OCI-LY1 (cell line): ENCODE results near the gene MCF2L2.

Experiments used
- H2AFZ ChIP-seq: fragments of 200-600 bp; sonication (generic), shearing (Covaris generic); 2 replicates; pipeline ENCODE4 v1.6.0; 2014; ENCODE audit warnings: antibody characterized with exemption, mild to moderate bottlenecking, low read length
- H3F3A ChIP-seq: fragments of 200-600 bp; sonication (generic), shearing (Covaris generic); 2 replicates; pipeline ENCODE4 v1.6.0; 2014; ENCODE audit warnings: mild to moderate bottlenecking, antibody characterized with exemption, low read length, moderate library complexity; ENCODE audit not compliant: insufficient read depth
- H3K27ac ChIP-seq: fragments of 200-600 bp; sonication (generic); 2 replicates; pipeline ENCODE4 v1.5.1; 2014; ENCODE audit warnings: low read length, mixed run types, mild to moderate bottlenecking, low read depth; ENCODE audit not compliant: poor library complexity, severe bottlenecking
- H3K27me3 ChIP-seq: fragments of 200-600 bp; sonication (generic); 2 replicates; pipeline ENCODE4 v1.6.0; 2014; ENCODE audit warnings: antibody characterized with exemption, mild to moderate bottlenecking, low read length, moderate library complexity; ENCODE audit not compliant: insufficient read depth
- H3K36me3 ChIP-seq: fragments of 200-600 bp; sonication (generic); 2 replicates; pipeline ENCODE4 v1.6.1; 2014; ENCODE audit warnings: mild to moderate bottlenecking, antibody characterized with exemption, low read length, moderate library complexity, mixed read lengths; ENCODE audit not compliant: insufficient read depth
- H3K4me1 ChIP-seq: fragments of 200-600 bp; sonication (generic); 2 replicates; pipeline ENCODE4 v1.5.1; 2014; ENCODE audit warnings: mild to moderate bottlenecking, low read length, moderate library complexity; ENCODE audit not compliant: insufficient read depth, severe bottlenecking
- H3K4me2 ChIP-seq: fragments of 200-600 bp; sonication (generic), shearing (Covaris generic); 2 replicates; pipeline ENCODE4 v1.6.1; 2014; ENCODE audit warnings: low read length
- H3K4me3 ChIP-seq: fragments of 200-600 bp; sonication (generic); 2 replicates; pipeline ENCODE4 v1.5.1; 2014; ENCODE audit warnings: low read length, low read depth, mild to moderate bottlenecking, mixed read lengths; ENCODE audit not compliant: poor library complexity, severe bottlenecking
- H3K79me2 ChIP-seq: fragments of 200-600 bp; shearing (Covaris generic); 2 replicates; pipeline ENCODE4 v1.6.1; 2016; ENCODE audit warnings: mixed run types, low read length, mixed read lengths; ENCODE audit not compliant: insufficient read depth
- H3K9ac ChIP-seq: fragments of 200-600 bp; sonication (generic), shearing (Covaris generic); 2 replicates; pipeline ENCODE4 v1.6.1; 2014; ENCODE audit warnings: mild to moderate bottlenecking, low read length, mixed read lengths
- H3K9me2 ChIP-seq: fragments of 200-600 bp; sonication (generic), shearing (Covaris generic); 2 replicates; pipeline ENCODE4 v1.6.1; 2014; ENCODE audit warnings: low read depth, mild to moderate bottlenecking, low read length, mixed read lengths
- H3K9me3 ChIP-seq: fragments of 200-600 bp; shearing (Covaris generic); 2 replicates; pipeline ENCODE4 v1.6.1; 2014; ENCODE audit warnings: low read length, mixed read lengths
- H4K20me1 ChIP-seq: fragments of 200-600 bp; sonication (generic), shearing (Covaris generic); 2 replicates; pipeline ENCODE4 v1.6.0; 2016; ENCODE audit warnings: mild to moderate bottlenecking, low read length; ENCODE audit not compliant: insufficient read depth
- CTCF ChIP-seq: fragments of 200-600 bp; sonication (generic), shearing (Covaris generic); IDR thresholded peaks from 2 replicates; pipeline ENCODE4 v1.5.1; 2017; ENCODE audit warnings: mild to moderate bottlenecking, antibody characterized with exemption, low read length, moderate library complexity, mixed read lengths
- EZH2 ChIP-seq: fragments of 200-600 bp; sonication (generic), shearing (Covaris generic); IDR thresholded peaks from 2 replicates; pipeline ENCODE4 v1.8.0; 2017; ENCODE audit warnings: borderline replicate concordance, mixed run types, mild to moderate bottlenecking, antibody characterized with exemption, low read length, moderate library complexity, mixed read lengths

Gene MCF2L2

GRCh38 chr3:183449791-183450190, 21.4 kb upstream of the MCF2L2 start:
- TF ChIP-seq CTCF (no peak), EZH2 (no peak)
- no peaks in the 10 kb centered on the region for H4K20me1 ChIP-seq
- no peaks in the 10 kb centered on the region for H3K27me3 ChIP-seq
- H3K9ac ChIP-seq = no peak overlapping the region
- H3K4me1 ChIP-seq = peaks cover 12% of the 10 kb centered on the region
- H3K9me3 ChIP-seq = no peaks in the 10 kb centered on the region
- no peak overlapping the region for H2AFZ ChIP-seq
- no peak overlapping the region for H3K27ac ChIP-seq
- H3K4me3 ChIP-seq = no peak overlapping the region
- no peak overlapping the region for H3K4me2 ChIP-seq
- no peaks in the 10 kb centered on the region for H3K9me2 ChIP-seq
- H3K36me3 ChIP-seq = no peaks in the 10 kb centered on the region
- no peaks in the 10 kb centered on the region for H3K79me2 ChIP-seq
- H3F3A ChIP-seq = no peaks in the 10 kb centered on the region

- H4K20me1 ChIP-seq = no peaks in the 10 kb centered on the region
- H3K9me2 ChIP-seq = no peaks in the 10 kb centered on the region
- no peaks in the 10 kb centered on the region for H3F3A ChIP-seq
- H3K4me3 ChIP-seq = no peak overlapping the region
- H3K4me2 ChIP-seq = no peak overlapping the region
- no peaks in the 10 kb centered on the region for H3K27me3 ChIP-seq
- peaks cover 12% of the 10 kb centered on the region for H3K4me1 ChIP-seq
- TF ChIP-seq CTCF (no peak), EZH2 (no peak)
- no peak overlapping the region for H2AFZ ChIP-seq
- no peak overlapping the region for H3K9ac ChIP-seq
- 0 out of 2 replicates have a peak, but pooled peaks cover 4% of the 10 kb centered on the region for H3K9me3 ChIP-seq
- no peak overlapping the region for H3K27ac ChIP-seq
- no peaks in the 10 kb centered on the region for H3K36me3 ChIP-seq
- H3K79me2 ChIP-seq = no peaks in the 10 kb centered on the region
These were observed 21.0 kb upstream of the MCF2L2 start for GRCh38 chr3:183449391-183449790.

- Histone ChIP-seq H3K9me2 (no peaks in the 10 kb centered on the region), H3K9ac (no peak overlapping the region), H3K4me3 (peak overlapping the region; percentile 68), H3K27me3 (peaks cover under 1% of the 10 kb centered on the region; the same call in 1 of the 2 replicates), H3K4me1 (peaks cover 12% of the 10 kb centered on the region), H2AFZ (no peak overlapping the region), H3K9me3 (peaks cover 12% of the 10 kb centered on the region), H3F3A (no peaks in the 10 kb centered on the region), H4K20me1 (no peaks in the 10 kb centered on the region), H3K27ac (no peak overlapping the region), H3K79me2 (no peaks in the 10 kb centered on the region), H3K36me3 (no peaks in the 10 kb centered on the region; the same call in 1 of the 2 replicates), H3K4me2 (peak overlapping the region; percentile 71)
- TF ChIP-seq EZH2 (no peak), CTCF (no peak)
These were observed 20.1 kb upstream of the MCF2L2 start for GRCh38 chr3:183448369-183449128.
